Tibial nerve (tissue), 4 donors: ENCODE measurements around the gene KNTC1. TPM values are rescaled to one million over a fixed set of nuclear protein-coding genes. Genes with fewer than 3 reads are reported as not detected.

Experiments used
- DNase-seq, 2 donors: peaks; one replicate each; pipeline ENCODE4 v3.0.0-alpha.2; 2019; ENCODE audit warnings: low spot score in 2 of 2
- H3K27ac ChIP-seq, 4 donors: fragments of 200-600 bp; sonication (generic) in 3 of 4; one replicate each; pipeline ENCODE4 v1.5.1; 2017 to 2019; ENCODE audit warnings: mild to moderate bottlenecking in 1 of 4
- H3K27me3 ChIP-seq, 2 donors: fragments of 200-600 bp; sonication (generic) in 1 of 2; one replicate each; pipeline versions ENCODE4 v1.5.1 to v1.6.0; 2017 to 2019
- H3K36me3 ChIP-seq, 3 donors: fragments of 200-600 bp; sonication (generic); one replicate each; pipeline ENCODE4 v1.5.1; 2018 to 2019
- H3K4me1 ChIP-seq, 4 donors: fragments of 200-600 bp; sonication (generic) in 3 of 4; one replicate each; pipeline ENCODE4 v1.5.1; 2017 to 2019
- H3K4me3 ChIP-seq, 4 donors: fragments of 200-600 bp; sonication (generic) in 3 of 4; one replicate each; pipeline ENCODE4 v1.5.1; 2017 to 2019; ENCODE audit warnings: mild to moderate bottlenecking in 1 of 4, moderate library complexity in 1 of 4
- H3K9me3 ChIP-seq, 4 donors: fragments of 200-600 bp; sonication (generic) in 3 of 4; one replicate each; pipeline ENCODE4 v1.5.1; 2017 to 2019
- EP300 ChIP-seq, 2 donors: sonication (generic); formaldehyde crosslinking; IDR thresholded peaks; one replicate each; pipeline ENCODE4 v1.6.1; 2017; ENCODE audit warnings: antibody characterized with exemption in 2 of 2, mild to moderate bottlenecking in 1 of 2
- POLR2A ChIP-seq, 2 donors: fragments of 450-650 bp; IDR thresholded peaks; one replicate each; pipeline ENCODE4 v1.6.1; 2017; ENCODE audit warnings: antibody characterized with exemption in 2 of 2, mild to moderate bottlenecking in 2 of 2, moderate library complexity in 2 of 2
- WGBS, 2 donors: methylation state at CpG; one replicate each; pipeline ENCODE4 v1.1.5; 2018; 5-methylcytosine and 5-hydroxymethylcytosine counted together
- total RNA-seq, 4 donors: library from RNA; depleted of rRNA; stranded (reverse); fragments of >200 nt; gene quantifications; one replicate each; pipeline ENCODE4 v1.1.0, GENCODE V29; 2016
- TF ChIP-seq, protein P1 (sequence below), 5 experiments: fragments of 200-600 bp in 3 of 5; fragments of 450-650 bp in 2 of 5; sonication (generic) in 3 of 5; IDR thresholded peaks; one replicate each; pipeline ENCODE4 v1.5.1; 2016 to 2019; ENCODE audit warnings: antibody characterized with exemption in 5 of 5, mild to moderate bottlenecking in 3 of 5, moderate library complexity in 2 of 5

KNTC1 gene
- total RNA-seq, 4 donors from 2014 or later = 14.2 to 27.8 (median 19.7) TPM

DNA sequence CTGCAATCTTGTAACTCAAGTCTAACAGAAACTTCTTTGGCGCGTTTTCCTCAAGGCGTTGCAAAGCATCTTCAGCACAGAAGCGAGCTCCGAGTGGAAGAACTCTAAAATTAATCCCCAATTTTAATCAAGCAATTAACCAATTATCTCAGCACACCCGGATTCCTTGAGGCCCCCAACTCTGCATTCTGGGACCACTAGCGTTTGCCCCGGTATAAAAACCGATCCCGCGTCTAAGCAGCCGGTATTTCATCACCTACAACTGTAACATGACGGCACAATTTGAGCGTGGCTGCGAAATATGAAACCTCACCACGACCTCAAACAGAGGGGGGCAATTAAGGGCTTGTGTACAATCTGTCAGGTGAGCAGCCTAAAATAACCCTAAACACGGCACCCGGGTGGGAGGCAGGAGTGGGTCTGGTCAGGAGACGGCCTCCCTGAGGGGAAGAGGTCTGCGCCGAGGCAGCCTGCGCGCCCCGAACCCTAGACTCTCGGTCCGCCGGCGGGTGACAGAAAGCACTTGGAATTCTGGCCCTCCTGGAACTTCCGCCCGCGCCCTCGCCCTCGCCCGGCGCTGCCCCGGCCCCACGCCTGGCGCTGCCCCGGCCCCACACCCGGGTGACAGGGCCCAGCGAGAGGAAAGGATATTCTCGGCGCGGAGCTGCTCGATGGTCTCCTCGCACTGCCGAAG is 26.9 kb upstream of the KNTC1 start:
- 1% methylated on average over 39 to 45 of the region's 47 CpGs for WGBS, 2 donors
- peak in 1 of 2 donors; percentile 53 for DNase-seq
- Histone ChIP-seq H3K4me3 (peak overlapping the region; percentile 75 to 93 (median 84)), H3K9me3 (no peaks in the 10 kb centered on the region), H3K36me3 (peaks cover 0 to 42% (median 4%) of the 10 kb centered on the region in 3 donors), H3K27ac (peak overlapping the region; percentile 91 to 99 (median 97)), H3K27me3 (no peaks in the 10 kb centered on the region), H3K4me1 (peaks cover 0 to 41% (median 15%) of the 10 kb centered on the region in 4 donors)
- TF ChIP-seq EP300 (IDR thresholded peaks at IDR 0.05) = no peak
- TF ChIP-seq, protein P1, sequence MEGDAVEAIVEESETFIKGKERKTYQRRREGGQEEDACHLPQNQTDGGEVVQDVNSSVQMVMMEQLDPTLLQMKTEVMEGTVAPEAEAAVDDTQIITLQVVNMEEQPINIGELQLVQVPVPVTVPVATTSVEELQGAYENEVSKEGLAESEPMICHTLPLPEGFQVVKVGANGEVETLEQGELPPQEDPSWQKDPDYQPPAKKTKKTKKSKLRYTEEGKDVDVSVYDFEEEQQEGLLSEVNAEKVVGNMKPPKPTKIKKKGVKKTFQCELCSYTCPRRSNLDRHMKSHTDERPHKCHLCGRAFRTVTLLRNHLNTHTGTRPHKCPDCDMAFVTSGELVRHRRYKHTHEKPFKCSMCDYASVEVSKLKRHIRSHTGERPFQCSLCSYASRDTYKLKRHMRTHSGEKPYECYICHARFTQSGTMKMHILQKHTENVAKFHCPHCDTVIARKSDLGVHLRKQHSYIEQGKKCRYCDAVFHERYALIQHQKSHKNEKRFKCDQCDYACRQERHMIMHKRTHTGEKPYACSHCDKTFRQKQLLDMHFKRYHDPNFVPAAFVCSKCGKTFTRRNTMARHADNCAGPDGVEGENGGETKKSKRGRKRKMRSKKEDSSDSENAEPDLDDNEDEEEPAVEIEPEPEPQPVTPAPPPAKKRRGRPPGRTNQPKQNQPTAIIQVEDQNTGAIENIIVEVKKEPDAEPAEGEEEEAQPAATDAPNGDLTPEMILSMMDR (IDR thresholded peaks at IDR 0.05) = no peak
- TF ChIP-seq POLR2A (IDR thresholded peaks at IDR 0.05) = no peak

DNA sequence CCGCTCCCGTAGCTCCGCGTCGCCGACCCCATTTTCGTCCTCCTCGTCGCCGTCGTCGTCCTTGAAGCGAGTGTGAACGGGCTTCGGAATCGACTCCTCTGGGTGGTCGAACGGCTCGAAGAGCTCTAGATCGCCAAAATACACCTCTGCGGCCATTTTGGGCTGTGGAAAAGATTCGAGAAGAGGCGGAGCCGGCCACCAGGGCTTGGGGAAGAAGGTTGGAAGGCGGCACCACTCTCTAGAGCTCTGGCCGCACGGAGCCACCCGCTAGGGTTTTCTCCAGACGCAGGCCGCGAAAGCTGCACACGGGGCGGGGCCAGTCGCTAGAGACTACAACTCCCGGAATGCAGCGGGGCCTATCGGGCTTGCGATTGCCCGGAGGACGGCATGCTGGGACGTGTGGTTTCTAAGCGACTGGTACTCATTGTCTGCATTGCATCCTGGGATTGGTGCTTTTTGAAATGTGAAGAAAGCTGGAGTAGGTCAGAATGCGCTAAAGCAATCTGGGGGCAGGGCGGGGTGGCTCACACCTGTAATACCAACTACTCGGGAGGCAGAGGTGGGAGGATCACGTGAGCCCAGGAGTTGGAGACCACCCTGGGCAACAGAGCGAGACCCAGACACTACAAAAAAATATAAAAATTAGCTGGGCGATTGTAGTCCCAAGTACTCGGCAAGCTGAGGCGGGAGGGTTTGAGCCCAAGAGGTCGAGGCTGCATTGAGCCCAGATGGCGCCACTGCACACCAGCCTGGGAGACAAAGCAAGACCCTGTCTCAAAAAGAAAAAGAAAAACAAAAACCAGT is 26.2 kb upstream of the KNTC1 start, which contains the start of gene ZCCHC8:
Gene ZCCHC8, minus strand, starts transcription at position 248 of the 804 bp plus-strand sequence. Its CDS starts 92 bp downstream, at position 156.
- Histone ChIP-seq H3K4me1 (peaks cover 0 to 37% (median 15%) of the 10 kb centered on the region in 4 donors), H3K27me3 (no peaks in the 10 kb centered on the region), H3K27ac (peak within 1 kb of the TSS; percentile 91 to 99 (median 97)), H3K36me3 (peaks cover 0 to 42% (median 9%) of the 10 kb centered on the region in 3 donors), H3K9me3 (no peaks in the 10 kb centered on the region), H3K4me3 (peak within 1 kb of the TSS; percentile 75 to 93 (median 84))
- WGBS, 2 donors = 2% methylated on average over 46 to 52 of the region's 52 CpGs
- peak; percentile 91 to 93 for DNase-seq
- TF ChIP-seq POLR2A (IDR thresholded peaks at IDR 0.05) (peak; percentile 93 to 96), EP300 (IDR thresholded peaks at IDR 0.05) (peak; percentile 83 to 97)
- TF ChIP-seq, protein P1 (IDR thresholded peaks at IDR 0.05) = peak in 2 of 5 experiments; percentile 59 to 69

DNA sequence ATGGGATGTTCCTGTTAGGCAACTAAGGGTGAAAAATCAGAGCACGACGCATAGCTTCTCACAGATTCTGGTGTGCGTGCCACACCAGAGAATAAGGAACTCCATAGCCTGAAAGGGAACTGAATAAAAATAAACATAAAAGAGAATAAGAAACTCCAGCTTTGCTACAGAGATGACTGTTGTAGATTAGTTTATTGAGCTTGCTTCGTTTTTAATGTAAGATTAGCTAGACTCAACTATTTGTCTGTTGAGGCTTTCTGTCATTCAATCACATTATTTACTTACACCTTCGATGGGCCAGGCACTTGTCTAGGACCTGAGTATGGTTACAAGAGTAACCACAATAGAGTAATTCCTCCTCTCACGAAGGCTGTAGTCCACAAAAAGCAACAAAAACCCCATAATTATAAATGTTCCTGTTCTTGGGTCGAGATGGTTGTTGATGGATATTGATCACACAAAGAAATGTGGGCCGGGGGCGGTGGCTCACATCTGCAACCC is 25.5 kb upstream of the KNTC1 start:
- peaks cover 0 to 46% (median 16%) of the 10 kb centered on the region in 3 donors for H3K36me3 ChIP-seq
- H3K9me3 ChIP-seq = no peaks in the 10 kb centered on the region
- DNase-seq = no peak
- peak overlapping the region; percentile 35 to 93 (median 78) for H3K4me3 ChIP-seq
- no peaks in the 10 kb centered on the region for H3K27me3 ChIP-seq
- no peak for TF ChIP-seq EP300 (IDR thresholded peaks at IDR 0.05)
- TF ChIP-seq, protein P1 (IDR thresholded peaks at IDR 0.05) = no peak
- TF ChIP-seq POLR2A (IDR thresholded peaks at IDR 0.05) = no peak
- H3K4me1 ChIP-seq = peaks cover 0 to 37% (median 15%) of the 10 kb centered on the region in 4 donors
- 75 to 77% methylated on average over 9 of the region's 9 CpGs for WGBS, 2 donors
- H3K27ac ChIP-seq = peak overlapping the region; percentile 91 to 99 (median 97)

DNA sequence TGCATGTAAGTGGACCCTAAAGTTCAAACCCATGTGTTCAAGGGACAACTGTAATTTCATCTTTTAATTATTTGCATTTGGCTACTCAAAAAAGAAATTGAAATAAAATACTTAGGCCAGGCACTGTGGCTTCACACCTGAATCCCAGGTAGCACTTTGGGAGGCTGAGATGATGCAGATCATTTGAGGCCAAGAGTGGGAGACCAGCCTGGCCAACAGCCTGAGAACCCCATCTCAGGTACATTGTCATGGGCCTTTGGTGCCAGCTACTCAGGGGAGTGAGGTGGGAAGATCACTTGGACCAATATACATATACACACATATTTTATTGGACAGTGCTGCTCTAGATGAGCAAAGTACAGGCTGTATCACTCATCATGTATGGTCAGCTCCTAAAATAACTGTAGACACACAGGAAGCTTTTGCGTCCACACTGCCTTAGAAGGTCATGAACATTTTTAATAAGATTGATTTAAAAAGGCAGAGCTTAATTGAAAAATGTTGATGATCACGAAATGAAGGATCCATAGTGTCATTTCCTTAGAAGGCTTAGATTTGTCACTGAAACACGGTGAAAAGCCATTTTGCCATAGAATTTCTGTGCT is 23.8 kb upstream of the KNTC1 start:
- TF ChIP-seq, protein P1 (IDR thresholded peaks at IDR 0.05) = no peak
- no peak for TF ChIP-seq POLR2A (IDR thresholded peaks at IDR 0.05)
- no peak for TF ChIP-seq EP300 (IDR thresholded peaks at IDR 0.05)
- Histone ChIP-seq H3K4me1 (peaks cover 0 to 24% (median 12%) of the 10 kb centered on the region in 4 donors), H3K9me3 (no peaks in the 10 kb centered on the region), H3K27me3 (no peaks in the 10 kb centered on the region), H3K36me3 (peaks cover 0 to 55% (median 31%) of the 10 kb centered on the region in 3 donors), H3K4me3 (no peak overlapping the region), H3K27ac (no peak overlapping the region)
- 82 to 85% methylated on average over 3 of the region's 3 CpGs for WGBS, 2 donors
- no peak for DNase-seq
